Measurements from ENCODE around the gene ANKZF1. TPM values are rescaled to one million over a fixed set of nuclear protein-coding genes. Genes with fewer than 3 reads are reported as not detected.
A peak's percentile ranks its signal among the peaks of the same experiment; 100 is the strongest.

The ANKZF1 gene
- total RNA-seq, 2 donors from 2014 or later = 14.5 to 14.9 TPM

GRCh38 chr2:219204425-219205164, 25.0 kb upstream of the ANKZF1 start:
- Histone ChIP-seq H3K9me3 (no peaks in the 10 kb centered on the region), H3K27me3 (no peaks in the 10 kb centered on the region), H3K27ac (no peak overlapping the region), H3K4me1 (peaks cover 0 to 21% of the 10 kb centered on the region in 2 donors), H3K36me3 (peaks cover 10% of the 10 kb centered on the region), H3K4me3 (no peak overlapping the region)
- no peak for DNase-seq (ENCODE audit: low spot score)
- no peak for TF ChIP-seq CTCF (IDR thresholded peaks at IDR 0.05)

GRCh38 chr2:219205165-219205538, 24.5 kb upstream of the ANKZF1 start:
- Histone ChIP-seq H3K27ac (no peak overlapping the region), H3K4me3 (no peak overlapping the region), H3K9me3 (no peaks in the 10 kb centered on the region), H3K36me3 (peaks cover 10% of the 10 kb centered on the region), H3K27me3 (no peaks in the 10 kb centered on the region), H3K4me1 (peaks cover 0 to 21% of the 10 kb centered on the region in 2 donors)
- DNase-seq (ENCODE audit: low spot score) = no peak
- TF ChIP-seq CTCF (IDR thresholded peaks at IDR 0.05) = no peak

- no peaks in the 10 kb centered on the region for H3K27me3 ChIP-seq
- peak overlapping the region; percentile 95 to 98 for H3K27ac ChIP-seq
- peaks cover 0 to 21% of the 10 kb centered on the region in 2 donors for H3K4me1 ChIP-seq
- TF ChIP-seq CTCF (IDR thresholded peaks at IDR 0.05) = no peak
- no peaks in the 10 kb centered on the region for H3K9me3 ChIP-seq
- DNase-seq (ENCODE audit: low spot score) = no peak
- H3K4me3 ChIP-seq = peak overlapping the region; percentile 76 to 78
- H3K36me3 ChIP-seq = peaks cover 10% of the 10 kb centered on the region
Measured at GRCh38 chr2:219205981-219206327, 23.7 kb upstream of the ANKZF1 start.

GRCh38 chr2:219206328-219207133, 23.1 kb upstream of the ANKZF1 start, which contains the start of gene ZFAND2B:
Gene ZFAND2B, plus strand, starts transcription at chr2:219206782. Its CDS starts 206 bp downstream, at chr2:219206988.
- Histone ChIP-seq H3K36me3 (peaks cover 10% of the 10 kb centered on the region), H3K4me3 (peak within 1 kb of the TSS; percentile 76 to 78), H3K4me1 (peaks cover 0 to 21% of the 10 kb centered on the region in 2 donors), H3K27me3 (no peaks in the 10 kb centered on the region), H3K9me3 (no peaks in the 10 kb centered on the region), H3K27ac (peak within 1 kb of the TSS; percentile 95 to 98)
- DNase-seq (ENCODE audit: low spot score) = peak; percentile 96
- no peak for TF ChIP-seq CTCF (IDR thresholded peaks at IDR 0.05)

GRCh38 chr2:219207134-219207883, 22.3 kb upstream of the ANKZF1 start:
- H3K36me3 ChIP-seq = peaks cover 10% of the 10 kb centered on the region
- no peak for DNase-seq (ENCODE audit: low spot score)
- H3K4me3 ChIP-seq = peak overlapping the region; percentile 76 to 78
- no peaks in the 10 kb centered on the region for H3K9me3 ChIP-seq
- H3K4me1 ChIP-seq = peaks cover 0 to 21% of the 10 kb centered on the region in 2 donors
- no peaks in the 10 kb centered on the region for H3K27me3 ChIP-seq
- no peak for TF ChIP-seq CTCF (IDR thresholded peaks at IDR 0.05)
- peak overlapping the region; percentile 95 to 98 for H3K27ac ChIP-seq
